ENCODE measurements around the gene ATXN10. TPM values are rescaled to one million over a fixed set of nuclear protein-coding genes. Genes with fewer than 3 reads are reported as not detected.

ATXN10 gene
- total RNA-seq, 1 donor from 2014 or later, result 121 TPM

DNA sequence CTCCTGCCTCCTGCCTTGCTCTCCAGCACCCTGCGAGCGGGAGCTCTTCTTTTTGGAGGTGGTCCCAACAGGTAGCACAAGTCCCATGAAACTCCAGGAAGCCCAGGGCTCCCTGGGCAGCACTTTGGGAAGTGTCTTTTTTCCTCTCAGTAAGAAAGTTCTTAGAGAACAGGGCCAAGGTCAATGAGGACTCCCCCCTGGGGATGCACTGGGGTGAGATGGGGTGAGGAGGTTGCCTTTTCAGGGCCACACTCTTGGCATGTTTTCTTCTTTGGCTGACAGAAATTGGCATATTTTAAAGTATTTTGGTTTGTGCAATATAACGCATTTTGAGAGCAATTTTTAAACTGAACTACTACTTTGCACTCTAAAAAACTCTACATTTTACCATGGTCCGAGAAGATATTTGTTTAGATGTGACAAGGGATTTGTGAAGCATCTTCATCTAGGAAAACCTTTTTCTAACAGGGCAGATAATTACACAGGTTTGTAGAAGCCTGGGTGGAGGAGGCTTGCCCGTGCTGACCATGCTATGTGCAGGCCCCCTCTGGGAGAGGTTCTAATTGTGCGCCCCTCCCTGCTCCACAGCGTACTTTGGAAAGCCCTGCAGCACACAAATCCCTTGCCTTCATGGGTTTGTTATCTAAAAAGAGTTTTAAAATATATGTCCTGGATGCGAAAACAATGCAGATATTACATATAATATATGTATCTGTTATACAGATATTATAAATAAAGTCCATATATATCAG lies 165.0 kb downstream of the ATXN10 start:
- intact Hi-C loops (cut with micrococcal nuclease), result no loop called here
- Mint-ChIP-seq H3K4me1 (peaks cover 2% of the 10 kb centered on the region), H3K9me3 (no peaks in the 10 kb centered on the region), H3K4me3 (no peak overlapping the region), H3K27ac (no peak overlapping the region), H3K36me3 (ENCODE audit: low read depth) (peaks cover 2% of the 10 kb centered on the region), H3K27me3 (no peaks in the 10 kb centered on the region)
- DNase-seq, result no peak

DNA sequence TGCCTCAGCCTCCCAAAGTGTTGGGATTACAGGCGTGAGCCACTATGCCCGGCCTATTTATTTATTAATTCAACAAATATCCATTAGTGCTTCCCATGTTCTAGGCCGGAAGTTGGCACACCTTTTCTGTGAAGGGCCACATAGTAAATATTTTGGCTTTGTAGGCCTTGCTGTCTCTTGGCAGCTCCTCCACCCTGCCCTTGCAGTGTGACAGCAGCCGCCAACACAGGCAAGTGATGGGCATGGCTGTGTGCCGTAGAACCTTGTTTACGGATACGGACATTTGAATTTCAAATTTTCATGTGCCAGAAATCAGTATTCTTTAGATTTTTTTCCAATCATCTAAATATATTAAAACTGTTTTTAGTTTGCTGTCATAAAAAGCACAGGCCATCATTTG lies 165.9 kb downstream of the ATXN10 start:
- no peaks in the 10 kb centered on the region for H3K27me3 Mint-ChIP-seq
- H3K36me3 Mint-ChIP-seq (ENCODE audit: low read depth), result peaks cover 2% of the 10 kb centered on the region
- intact Hi-C loops (cut with micrococcal nuclease), result no loop called here
- H3K9me3 Mint-ChIP-seq, result no peaks in the 10 kb centered on the region
- DNase-seq, result no peak
- no peak overlapping the region for H3K4me3 Mint-ChIP-seq
- peaks cover 2% of the 10 kb centered on the region for H3K4me1 Mint-ChIP-seq
- H3K27ac Mint-ChIP-seq, result no peak overlapping the region

DNA sequence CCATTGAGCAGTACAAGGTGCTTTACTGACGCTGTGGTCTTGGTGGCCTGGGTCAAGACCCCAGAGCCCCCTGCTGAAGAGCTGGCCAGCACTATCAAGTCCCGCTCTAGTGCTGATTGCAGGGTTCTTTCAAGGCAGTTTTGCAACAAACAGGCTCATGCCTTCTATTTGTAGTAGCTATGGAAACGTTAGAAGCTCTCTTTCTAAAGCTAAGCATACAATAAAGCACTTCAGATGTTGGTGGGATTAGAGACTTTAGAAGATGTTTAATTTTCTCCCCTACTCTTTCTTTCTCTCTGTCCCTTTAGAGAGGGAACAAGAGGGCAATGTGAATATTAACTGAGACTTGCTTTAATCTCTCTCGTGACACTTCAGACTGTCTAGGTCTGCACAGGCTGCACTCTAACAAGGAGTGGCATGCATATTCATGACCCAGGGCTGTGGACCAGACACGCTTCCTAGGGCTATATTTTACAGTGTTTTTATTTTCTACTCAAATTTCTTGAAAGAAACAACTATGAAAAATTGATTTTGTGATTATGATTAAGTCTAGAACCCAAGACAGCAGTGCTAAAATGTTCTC lies 166.8 kb downstream of the ATXN10 start:
- intact Hi-C loops (cut with micrococcal nuclease), result no loop called here
- peaks cover 2% of the 10 kb centered on the region for H3K4me1 Mint-ChIP-seq
- H3K27me3 Mint-ChIP-seq, result no peaks in the 10 kb centered on the region
- no peaks in the 10 kb centered on the region for H3K9me3 Mint-ChIP-seq
- DNase-seq, result no peak
- H3K27ac Mint-ChIP-seq, result no peak overlapping the region
- H3K4me3 Mint-ChIP-seq, result no peak overlapping the region
- peaks cover 2% of the 10 kb centered on the region for H3K36me3 Mint-ChIP-seq (ENCODE audit: low read depth)

DNA sequence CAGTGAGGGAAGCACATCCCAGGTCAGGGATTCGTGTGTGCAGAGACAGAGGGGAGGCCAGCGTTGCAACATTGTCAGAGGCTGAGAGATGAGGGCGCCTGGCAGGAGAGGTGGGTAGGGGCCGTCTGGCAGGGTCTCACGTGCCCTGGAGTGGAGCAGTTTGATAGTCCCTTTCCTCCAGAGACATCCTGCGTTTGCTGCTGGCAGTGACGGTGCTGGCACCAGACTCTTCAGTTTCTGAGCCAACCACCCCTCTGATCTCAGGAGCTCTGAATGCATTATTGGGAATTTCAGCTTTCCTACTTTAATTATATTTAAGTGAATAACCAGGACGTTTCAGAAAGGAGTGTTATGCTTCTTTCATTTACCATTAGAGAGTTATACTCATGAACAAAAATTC lies 168.8 kb downstream of the ATXN10 start:
- peaks cover 12% of the 10 kb centered on the region for H3K36me3 Mint-ChIP-seq (ENCODE audit: low read depth)
- no peak overlapping the region for H3K27ac Mint-ChIP-seq
- peaks cover 4% of the 10 kb centered on the region for H3K4me1 Mint-ChIP-seq
- H3K9me3 Mint-ChIP-seq, result no peaks in the 10 kb centered on the region
- intact Hi-C loops (cut with micrococcal nuclease), result no loop called here
- no peak for DNase-seq
- H3K4me3 Mint-ChIP-seq, result no peak overlapping the region
- H3K27me3 Mint-ChIP-seq, result no peaks in the 10 kb centered on the region

DNA sequence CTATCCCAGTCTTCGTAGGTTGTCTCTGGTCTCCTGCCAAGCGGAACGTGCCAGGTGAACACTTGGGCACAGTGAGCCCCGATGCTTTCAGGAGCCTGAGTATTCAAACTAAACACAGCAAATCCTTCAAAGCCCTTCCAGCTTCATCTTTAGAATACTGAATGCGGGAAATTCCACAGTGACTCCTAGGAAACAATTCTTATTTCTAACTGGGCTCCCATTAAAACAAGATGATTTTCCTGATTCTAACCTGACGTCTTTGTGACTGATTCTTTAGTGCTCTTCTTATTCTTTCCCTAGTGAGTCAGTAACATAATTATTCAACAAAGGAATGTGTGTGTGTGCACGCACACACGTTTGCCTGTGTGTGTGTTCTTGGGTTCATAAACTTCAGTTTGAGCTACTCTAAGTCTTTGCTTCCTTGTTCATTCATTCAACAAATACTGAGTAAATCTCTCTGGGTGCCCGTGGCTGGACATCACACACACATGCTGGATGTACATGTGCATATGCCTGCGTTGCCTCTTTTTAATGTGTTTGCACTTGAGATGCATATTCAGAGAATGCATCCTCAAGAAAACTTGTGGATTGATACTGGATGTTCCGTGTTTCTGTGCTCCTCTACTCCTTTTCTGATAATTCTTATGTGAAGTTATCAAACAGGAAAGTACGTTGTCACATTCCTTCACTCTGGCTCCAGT lies 170.8 kb downstream of the ATXN10 start:
- H3K4me1 Mint-ChIP-seq, result peaks cover 4% of the 10 kb centered on the region
- H3K4me3 Mint-ChIP-seq, result no peak overlapping the region
- H3K9me3 Mint-ChIP-seq, result no peaks in the 10 kb centered on the region
- H3K27ac Mint-ChIP-seq, result no peak overlapping the region
- peaks cover 16% of the 10 kb centered on the region for H3K36me3 Mint-ChIP-seq (ENCODE audit: low read depth)
- no peak for DNase-seq
- intact Hi-C loops (cut with micrococcal nuclease), result no loop called here
- no peaks in the 10 kb centered on the region for H3K27me3 Mint-ChIP-seq

DNA sequence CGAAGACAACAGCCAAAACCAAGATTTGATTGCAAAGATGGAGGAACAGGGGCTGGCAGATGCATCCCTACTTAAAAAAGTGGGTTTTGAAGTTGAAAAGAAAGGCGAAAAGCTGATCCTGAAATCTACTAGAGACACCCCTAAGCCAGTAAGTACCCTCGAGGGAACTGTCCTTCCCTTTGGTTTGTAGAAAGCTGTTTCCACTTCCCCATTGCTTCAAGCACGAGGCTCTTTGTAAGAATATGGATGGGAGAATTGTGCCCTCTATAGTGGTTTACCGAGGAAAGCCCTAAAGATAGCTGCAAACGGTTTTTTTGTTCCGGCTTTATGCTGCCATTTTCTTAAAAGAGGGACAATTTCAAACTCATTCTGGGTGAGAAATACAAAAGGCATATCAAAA lies 171.4 kb downstream of the ATXN10 start:
- peaks cover 20% of the 10 kb centered on the region for H3K36me3 Mint-ChIP-seq (ENCODE audit: low read depth)

DNA sequence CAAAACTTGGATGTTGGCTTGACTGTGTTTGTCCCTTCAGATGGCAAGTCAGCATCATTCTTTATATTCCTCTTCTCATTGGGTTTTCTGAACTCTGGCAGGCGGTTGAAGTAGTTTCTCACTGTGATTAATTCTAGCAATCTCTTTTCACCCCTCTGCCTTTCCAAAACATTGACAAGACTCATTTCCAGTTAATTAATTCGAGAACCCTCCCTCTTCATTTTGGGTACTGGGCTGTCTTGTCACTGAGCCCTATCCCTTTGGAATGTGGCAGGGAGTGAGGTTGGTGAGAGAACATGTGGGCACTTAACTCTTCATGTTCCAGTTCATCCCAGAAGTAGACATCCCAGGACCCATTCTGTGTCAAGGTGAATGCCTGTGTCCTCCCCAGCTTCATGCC lies 172.4 kb downstream of the ATXN10 start:
- H3K4me1 Mint-ChIP-seq, result peaks cover 4% of the 10 kb centered on the region
- no peak overlapping the region for H3K27ac Mint-ChIP-seq
- peaks cover 5% of the 10 kb centered on the region for H3K9me3 Mint-ChIP-seq
- H3K36me3 Mint-ChIP-seq (ENCODE audit: low read depth), result peaks cover 30% of the 10 kb centered on the region
- no peaks in the 10 kb centered on the region for H3K27me3 Mint-ChIP-seq
- intact Hi-C loops (cut with micrococcal nuclease), result no loop called here
- DNase-seq, result no peak
- no peak overlapping the region for H3K4me3 Mint-ChIP-seq

More for the DNA sequence above, 171.4 kb downstream of the ATXN10 start:
- Mint-ChIP-seq H3K27ac (no peak overlapping the region), H3K9me3 (peaks cover 4% of the 10 kb centered on the region), H3K4me3 (no peak overlapping the region), H3K27me3 (no peaks in the 10 kb centered on the region), H3K4me1 (peaks cover 4% of the 10 kb centered on the region)
- intact Hi-C loops (cut with micrococcal nuclease), result no loop called here
- no peak for DNase-seq

DNA sequence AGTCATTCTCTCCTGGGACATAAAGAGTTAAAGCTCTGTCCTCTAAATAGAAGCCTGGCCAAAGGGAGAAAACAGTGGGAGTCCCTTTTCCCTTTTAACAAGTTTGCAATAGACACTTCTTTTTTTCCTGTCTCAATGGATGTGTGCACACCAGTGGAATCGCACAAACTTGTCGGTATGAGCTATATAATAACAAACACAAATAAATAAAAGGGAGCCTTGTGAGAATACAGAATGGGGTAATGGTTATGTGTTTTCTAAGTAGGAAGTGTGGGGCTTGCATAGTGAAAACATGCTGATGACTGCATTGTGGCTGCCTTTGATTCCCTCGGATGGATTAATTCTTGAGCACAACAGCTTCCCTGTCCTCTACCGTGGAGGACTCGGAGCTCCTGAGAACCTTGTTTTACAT lies 173.4 kb downstream of the ATXN10 start:
- no peak overlapping the region for H3K27ac Mint-ChIP-seq
- H3K36me3 Mint-ChIP-seq (ENCODE audit: low read depth), result peaks cover 35% of the 10 kb centered on the region

DNA sequence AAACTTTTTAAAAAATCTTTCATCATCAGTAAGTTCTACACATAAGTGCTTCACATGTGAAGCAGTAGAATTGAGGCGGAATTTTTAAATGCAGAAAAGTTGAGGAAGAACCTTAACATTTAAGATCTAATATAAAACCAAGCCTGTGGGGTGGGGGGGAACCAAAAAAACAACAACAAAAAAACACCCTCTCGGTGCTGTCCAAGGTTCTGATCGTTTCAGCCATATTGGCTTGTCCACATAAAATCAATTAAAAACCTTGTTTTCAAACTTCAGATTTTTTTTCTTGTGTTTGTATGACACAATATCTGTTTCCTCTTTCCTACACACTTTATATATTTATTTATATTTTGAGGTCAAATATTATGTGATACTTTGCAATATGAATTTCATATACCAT lies 175.3 kb downstream of the ATXN10 start:
- Mint-ChIP-seq H3K4me1 (peaks cover 4% of the 10 kb centered on the region), H3K27me3 (no peaks in the 10 kb centered on the region), H3K27ac (no peak overlapping the region), H3K9me3 (peaks cover 13% of the 10 kb centered on the region), H3K4me3 (no peak overlapping the region), H3K36me3 (ENCODE audit: low read depth) (peaks cover 51% of the 10 kb centered on the region)
- DNase-seq, result no peak
- intact Hi-C loops (cut with micrococcal nuclease), result no loop called here

More for the DNA sequence above, 173.4 kb downstream of the ATXN10 start:
- H3K9me3 Mint-ChIP-seq, result peaks cover 5% of the 10 kb centered on the region
- H3K27me3 Mint-ChIP-seq, result no peaks in the 10 kb centered on the region
- no peak for DNase-seq
- H3K4me1 Mint-ChIP-seq, result peaks cover 4% of the 10 kb centered on the region
- no peak overlapping the region for H3K4me3 Mint-ChIP-seq
- intact Hi-C loops (cut with micrococcal nuclease), result no loop called here

DNA sequence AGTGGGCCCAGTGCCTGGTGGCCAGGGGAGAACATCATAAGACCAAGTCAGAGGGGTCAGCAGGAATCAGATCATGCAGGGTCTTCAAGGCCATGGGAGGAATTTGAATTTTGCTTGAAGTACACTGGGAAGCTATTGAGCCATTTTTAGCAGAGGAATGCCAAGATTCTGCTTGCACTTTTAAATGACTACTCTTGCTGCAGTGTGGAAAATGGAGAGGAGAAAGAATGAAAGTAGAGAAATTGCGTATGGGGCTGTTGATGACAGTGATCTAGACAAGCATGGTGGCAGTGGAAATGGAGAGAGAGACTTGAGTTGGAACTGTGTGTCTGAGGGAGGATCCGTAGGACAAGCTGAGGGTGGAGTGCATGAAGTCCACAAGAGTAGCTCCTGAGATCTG lies 177.3 kb downstream of the ATXN10 start:
- Mint-ChIP-seq H3K4me1 (no peaks in the 10 kb centered on the region), H3K9me3 (peaks cover 21% of the 10 kb centered on the region), H3K27me3 (no peaks in the 10 kb centered on the region), H3K27ac (no peak overlapping the region), H3K4me3 (no peak overlapping the region), H3K36me3 (ENCODE audit: low read depth) (peaks cover 57% of the 10 kb centered on the region)
- DNase-seq, result no peak
- intact Hi-C loops (cut with micrococcal nuclease), result no loop called here

DNA sequence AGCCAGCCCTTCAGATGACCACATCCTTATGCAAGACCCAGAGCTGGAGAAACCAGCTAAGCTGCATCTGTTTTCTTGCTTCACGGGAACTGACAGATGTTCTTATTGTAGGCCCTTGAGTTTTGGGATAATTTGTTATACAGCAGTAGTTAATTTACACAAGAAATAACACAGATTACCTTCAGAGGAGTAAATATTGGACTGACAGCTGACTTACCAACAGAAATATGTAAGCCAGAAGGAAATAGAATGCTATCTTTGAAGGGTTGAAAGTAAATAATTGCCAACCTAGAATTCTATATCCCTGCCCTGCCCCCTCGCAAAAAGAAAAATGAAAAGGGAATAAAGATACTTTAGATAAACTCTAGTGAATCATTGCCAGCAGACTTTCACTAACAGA lies 181.2 kb downstream of the ATXN10 start:
- Mint-ChIP-seq H3K27me3 (no peaks in the 10 kb centered on the region), H3K36me3 (ENCODE audit: low read depth) (peaks cover 45% of the 10 kb centered on the region), H3K27ac (no peak overlapping the region), H3K4me1 (no peaks in the 10 kb centered on the region), H3K9me3 (peaks cover 19% of the 10 kb centered on the region), H3K4me3 (no peak overlapping the region)
- intact Hi-C loops (cut with micrococcal nuclease), result no loop called here
- DNase-seq, result no peak

DNA sequence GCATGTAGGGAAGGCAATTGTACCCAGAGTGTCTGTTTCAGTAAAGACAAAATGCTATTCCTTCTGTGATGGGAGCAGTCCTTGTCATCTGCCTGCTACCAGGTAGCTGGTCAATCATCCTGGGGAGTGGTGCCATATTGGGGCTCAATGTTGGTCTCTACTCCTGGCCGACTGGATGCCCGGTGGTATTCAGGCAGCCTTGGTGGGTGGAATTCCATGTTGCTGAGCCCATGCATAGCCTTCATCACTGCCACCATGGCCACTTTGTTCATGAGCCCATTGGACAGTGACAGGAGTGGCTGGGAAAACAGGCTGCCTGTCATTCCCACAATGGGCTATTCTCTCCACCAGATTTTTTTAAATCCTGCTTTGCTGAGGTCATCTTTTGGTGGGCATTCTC lies 184.3 kb downstream of the ATXN10 start:
- Mint-ChIP-seq H3K27ac (no peak overlapping the region), H3K9me3 (peaks cover 16% of the 10 kb centered on the region), H3K4me3 (no peak overlapping the region), H3K36me3 (ENCODE audit: low read depth) (peaks cover 21% of the 10 kb centered on the region), H3K4me1 (no peaks in the 10 kb centered on the region), H3K27me3 (no peaks in the 10 kb centered on the region)
- intact Hi-C loops (cut with micrococcal nuclease), result no loop called here
- no peak for DNase-seq

DNA sequence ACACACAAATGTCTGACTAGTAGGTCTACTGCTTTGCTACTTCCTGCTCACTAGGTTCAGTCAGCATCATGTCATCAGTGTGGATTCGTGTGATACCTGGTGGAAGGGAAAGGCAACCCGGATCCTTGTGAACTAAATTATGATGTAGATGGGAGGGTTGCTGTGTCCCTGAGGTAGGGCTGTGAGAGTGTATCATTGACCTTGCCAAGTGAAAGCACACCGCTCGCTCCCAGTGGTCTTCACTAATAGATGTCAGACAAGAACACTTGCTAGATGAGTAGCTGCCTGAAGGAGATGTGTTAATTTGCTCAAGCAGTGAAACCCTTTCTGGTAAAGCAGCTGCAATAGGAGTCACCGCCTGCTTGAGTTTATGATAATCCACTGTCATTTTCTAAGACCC lies 185.9 kb downstream of the ATXN10 start:
- no peaks in the 10 kb centered on the region for H3K4me1 Mint-ChIP-seq
- H3K36me3 Mint-ChIP-seq (ENCODE audit: low read depth), result peaks cover 7% of the 10 kb centered on the region
- peak; percentile 48 for DNase-seq
- H3K27ac Mint-ChIP-seq, result no peak overlapping the region
- H3K4me3 Mint-ChIP-seq, result no peak overlapping the region
- peaks cover 5% of the 10 kb centered on the region for H3K27me3 Mint-ChIP-seq
- intact Hi-C loops (cut with micrococcal nuclease), result no loop called here
- H3K9me3 Mint-ChIP-seq, result peaks cover 4% of the 10 kb centered on the region

Measured in activated CD4-positive, alpha-beta T cell treated with anti-CD3 and anti-CD28 coated beads, Interleukin-2, amount 10 ng/mL, durations not matched to agents 24 days and 14 days (primary cell).